HepG2 (cell line): ENCODE measurements around the gene CLPSL2. TPM values are rescaled to one million over a fixed set of nuclear protein-coding genes. Genes with fewer than 3 reads are reported as not detected.
A peak's percentile ranks its signal among the peaks of the same experiment; 100 is the strongest.

Experiments used
- CERS6 ChIP-seq: sonication (generic); formaldehyde crosslinking; IDR thresholded peaks from 2 replicates; pipeline ENCODE4 v1.5.0; 2020; ENCODE audit warnings: missing genetic modification reagents
- ETS1 ChIP-seq: sonication (generic); formaldehyde crosslinking; IDR thresholded peaks from 2 replicates; pipeline ENCODE4 v1.4.0; 2020; ENCODE audit warnings: missing genetic modification reagents
- EZH2 ChIP-seq: conservative IDR thresholded peaks from 2 replicates; pipeline ENCODE4 v1.6.1; 2012; ENCODE audit warnings: mild to moderate bottlenecking, low read depth, low read length, moderate library complexity
- FOXO1 ChIP-seq: sonication (generic); formaldehyde crosslinking; IDR thresholded peaks from 2 replicates; pipeline ENCODE4 v1.4.0; 2020; ENCODE audit warnings: missing genetic modification reagents
- MAFF ChIP-seq: IDR thresholded peaks from 2 replicates; pipeline ENCODE4 v1.6.1; 2011; ENCODE audit warnings: low read depth, low read length, improper control_type of control experiment
- PRDM15 ChIP-seq: sonication (generic); formaldehyde crosslinking; IDR thresholded peaks from 2 replicates; pipeline ENCODE4 v1.4.0; 2020; ENCODE audit warnings: missing genetic modification reagents
- RXRA ChIP-seq: sonication (generic); formaldehyde crosslinking; IDR thresholded peaks from 2 replicates; pipeline ENCODE4 v1.5.1; 2020; ENCODE audit warnings: missing genetic modification reagents
- SAP130 ChIP-seq: IDR thresholded peaks from 2 replicates; pipeline ENCODE4 v1.6.1; 2016; ENCODE audit warnings: low read depth
- THRA ChIP-seq: sonication (generic); formaldehyde crosslinking; IDR thresholded peaks from 2 replicates; pipeline ENCODE4 v1.4.0; 2020; ENCODE audit warnings: missing genetic modification reagents, borderline replicate concordance
- ZFP36L2 ChIP-seq: sonication (generic); formaldehyde crosslinking; IDR thresholded peaks from 2 replicates; pipeline ENCODE4 v1.4.0; 2020; ENCODE audit warnings: missing genetic modification reagents
- ZNF441 ChIP-seq: sonication (generic); formaldehyde crosslinking; IDR thresholded peaks from 2 replicates; pipeline ENCODE4 v1.7.0; 2021; ENCODE audit warnings: missing genetic modification reagents, borderline replicate concordance
- ZNF512B ChIP-seq: sonication (generic); formaldehyde crosslinking; IDR thresholded peaks from 2 replicates; pipeline ENCODE4 v1.5.1; 2020; ENCODE audit warnings: missing genetic modification reagents, mild to moderate bottlenecking, borderline replicate concordance
- ZNF781 ChIP-seq: sonication (generic); formaldehyde crosslinking; IDR thresholded peaks from 2 replicates; pipeline ENCODE4 v1.5.1; 2020; ENCODE audit warnings: borderline replicate concordance, mild to moderate bottlenecking, missing genetic modification reagents; ENCODE audit errors: not compliant biosample characterization
- ZSCAN31 ChIP-seq: sonication (generic); formaldehyde crosslinking; IDR thresholded peaks from 2 replicates; pipeline ENCODE4 v1.5.0; 2020; ENCODE audit warnings: low read depth, mild to moderate bottlenecking, missing genetic modification reagents
- polyA plus RNA-seq, 8 experiments: library from polyadenylated mRNA; depleted of rRNA in 3 of 8; stranded (reverse) in 7 of 8; unstranded in 1 of 8; fragments of >200 nt; fragmentation: Illumina TruSeq in 4 of 8; extraction: Trizol in 4 of 8; gene quantifications; 2 replicates each; pipeline versions ENCODE4 v1.2.1 to v1.2.3, GENCODE V29; 2011 to 2016; ENCODE audit warnings: low read depth in 4 of 8, missing spikeins in 1 of 8, mixed read lengths in 1 of 8; ENCODE audit not compliant: insufficient read depth in 1 of 8
- total RNA-seq, 5 experiments: library from RNA; depleted of rRNA; stranded (reverse); fragments of >200 nt; fragmentation: Illumina TruSeq; extraction: Trizol; gene quantifications; 2 replicates each; pipeline ENCODE4 v1.2.3, GENCODE V29; 2016; ENCODE audit warnings: low read depth in 1 of 5

The CLPSL2 gene
- total and polyA plus RNA-seq, 2 of the 13 experiments (the other 11 are each of a cell fraction or from before 2014, with no cell fraction given) = not detected

DNA sequence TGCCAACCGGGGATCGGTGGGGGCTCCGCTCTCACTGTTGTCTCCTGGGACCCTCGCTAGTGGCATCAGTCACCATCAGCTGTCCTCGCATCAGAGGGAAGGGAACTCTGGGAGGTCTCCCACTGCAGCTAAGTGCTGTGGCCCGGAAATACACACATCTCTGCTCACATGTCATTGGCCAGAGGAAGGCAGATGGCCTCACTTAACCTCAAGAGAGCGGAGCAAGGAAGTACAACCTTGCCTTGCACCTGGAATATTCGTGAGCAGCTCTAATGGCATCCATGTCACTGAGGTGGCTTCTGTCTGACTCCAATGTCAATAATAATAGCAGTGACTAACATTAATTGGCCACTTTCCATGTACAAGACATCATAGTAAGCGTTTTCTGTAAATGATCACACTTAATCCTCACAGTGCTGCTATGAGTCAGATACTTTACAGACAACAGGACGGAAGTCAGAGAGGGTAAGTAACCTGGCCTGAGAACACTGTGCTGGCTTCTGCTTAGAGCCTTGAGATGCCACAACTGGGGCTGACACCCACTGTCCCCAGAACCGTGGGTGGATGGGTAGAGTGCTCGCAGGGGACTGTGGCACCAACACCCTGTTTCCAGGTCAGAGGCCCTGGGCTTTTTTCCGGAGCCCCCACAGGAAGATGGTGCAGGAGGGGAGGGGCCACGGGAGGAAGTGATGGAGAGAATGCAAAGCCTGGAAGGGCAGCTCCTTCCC is 34.7 kb downstream of the CLPSL2 start (continued):
- TF ChIP-seq ETS1 (CRISPR knock-in tag) = no peak
- no peak for TF ChIP-seq PRDM15
- TF ChIP-seq ZNF781 (CRISPR knock-in tag) = no peak
- peak; percentile 77; the same call in 1 of the 2 replicates for TF ChIP-seq THRA (CRISPR knock-in tag)
- TF ChIP-seq ZFP36L2 (CRISPR knock-in tag) = no peak
- no peak for TF ChIP-seq ZNF441 (CRISPR knock-in tag)
- no peak for TF ChIP-seq SAP130 (CRISPR knock-in tag)
- no peak for TF ChIP-seq CERS6
- 0 out of 2 replicates have a peak, but pooled peaks have one; percentile 33 for TF ChIP-seq ZNF512B (CRISPR knock-in tag)
- 0 out of 2 replicates have a peak, but pooled peaks have one; percentile 4 for TF ChIP-seq MAFF
- peak; percentile 32; the same call in 1 of the 2 replicates for TF ChIP-seq RXRA (CRISPR knock-in tag)
- TF ChIP-seq FOXO1 (CRISPR knock-in tag) = no peak
- no peak for TF ChIP-seq ZSCAN31 (CRISPR knock-in tag)
- no peak for TF ChIP-seq EZH2
